Common myeloid progenitor, CD34-positive (primary cell): ENCODE measurements around the gene TLDC2.

Source experiments
- CTCF ChIA-PET: fragments of 350-600 bp; sonication (Branson Sonifier 250); formaldehyde crosslinking; loops from one replicate; lab custom pipeline; 2021; ENCODE audit warnings: antibody characterized with exemption; lab: Charles Lee
- POLR2A ChIA-PET: fragments of 350-600 bp; sonication (Branson Sonifier 250); formaldehyde crosslinking; loops from one replicate; lab custom pipeline; 2021; ENCODE audit warnings: antibody characterized with exemption; lab: Charles Lee
- DNase-seq, 3 donors: peaks; one replicate each; pipeline versions ENCODE4 v3.0.0 to v3.0.0-alpha.2; 2013
- H3K27ac ChIP-seq, 2 experiments: 1 replicate in 1 of 2; 2 replicates in 1 of 2; pipeline ENCODE4 v1.7.0; 2013; ENCODE audit warnings: inconsistent platforms in 2 of 2, low read length in 2 of 2, mild to moderate bottlenecking in 2 of 2, low read depth in 1 of 2, moderate library complexity in 1 of 2; ENCODE audit not compliant: severe bottlenecking in 2 of 2, insufficient read depth in 1 of 2, poor library complexity in 1 of 2
- H3K27me3 ChIP-seq, 5 experiments: replicated peaks in 2 of 5; 1 replicate in 3 of 5; 2 replicates in 2 of 5; pipeline versions ENCODE4 v1.6.1 to v1.7.0; 2013; ENCODE audit warnings: low read length in 4 of 5, mild to moderate bottlenecking in 2 of 5, moderate library complexity in 2 of 5, inconsistent platforms in 1 of 5; ENCODE audit not compliant: insufficient read depth in 5 of 5, control insufficient read depth in 4 of 5
- H3K36me3 ChIP-seq, 4 experiments: 1 replicate in 2 of 4; 2 replicates in 2 of 4; pipeline versions ENCODE4 v1.6.1 to v1.7.0; 2013; ENCODE audit warnings: low read length in 3 of 4, control low read depth in 1 of 4, mild to moderate bottlenecking in 1 of 4; ENCODE audit not compliant: control insufficient read depth in 4 of 4, insufficient read depth in 4 of 4
- H3K4me1 ChIP-seq, 4 experiments: 1 replicate in 3 of 4; 2 replicates in 1 of 4; pipeline versions ENCODE4 v1.6.1 to v1.7.1; 2013; ENCODE audit warnings: low read length in 3 of 4, mild to moderate bottlenecking in 3 of 4, control low read depth in 1 of 4, inconsistent platforms in 1 of 4, moderate library complexity in 1 of 4; ENCODE audit not compliant: control insufficient read depth in 4 of 4, insufficient read depth in 4 of 4; ENCODE audit errors: control extremely low read depth in 1 of 4
- H3K4me3 ChIP-seq, 7 experiments: 1 replicate in 4 of 7; 2 replicates in 3 of 7; pipeline versions ENCODE4 v1.5.1 to v1.7.0; 2013; ENCODE audit warnings: mild to moderate bottlenecking in 7 of 7, low read length in 6 of 7, moderate library complexity in 6 of 7, inconsistent platforms in 2 of 7, low read depth in 2 of 7, control low read depth in 1 of 7; ENCODE audit not compliant: insufficient read depth in 4 of 7, control insufficient read depth in 1 of 7; ENCODE audit errors: extremely low read depth in 1 of 7
- H3K9me3 ChIP-seq, 5 experiments: 1 replicate in 4 of 5; 2 replicates in 1 of 5; pipeline versions ENCODE4 v1.6.1 to v1.7.1; 2013; ENCODE audit warnings: low read length in 4 of 5, mild to moderate bottlenecking in 2 of 5, inconsistent platforms in 1 of 5, low read depth in 1 of 5, moderate library complexity in 1 of 5; ENCODE audit not compliant: control insufficient read depth in 4 of 5, insufficient read depth in 2 of 5; ENCODE audit errors: control extremely low read depth in 1 of 5
- WGBS: methylation state at CpG from one replicate; pipeline ENCODE4 v1.1.5; 2013; ENCODE audit not compliant: insufficient coverage; 5-methylcytosine and 5-hydroxymethylcytosine counted together

The TLDC2 gene

DNA sequence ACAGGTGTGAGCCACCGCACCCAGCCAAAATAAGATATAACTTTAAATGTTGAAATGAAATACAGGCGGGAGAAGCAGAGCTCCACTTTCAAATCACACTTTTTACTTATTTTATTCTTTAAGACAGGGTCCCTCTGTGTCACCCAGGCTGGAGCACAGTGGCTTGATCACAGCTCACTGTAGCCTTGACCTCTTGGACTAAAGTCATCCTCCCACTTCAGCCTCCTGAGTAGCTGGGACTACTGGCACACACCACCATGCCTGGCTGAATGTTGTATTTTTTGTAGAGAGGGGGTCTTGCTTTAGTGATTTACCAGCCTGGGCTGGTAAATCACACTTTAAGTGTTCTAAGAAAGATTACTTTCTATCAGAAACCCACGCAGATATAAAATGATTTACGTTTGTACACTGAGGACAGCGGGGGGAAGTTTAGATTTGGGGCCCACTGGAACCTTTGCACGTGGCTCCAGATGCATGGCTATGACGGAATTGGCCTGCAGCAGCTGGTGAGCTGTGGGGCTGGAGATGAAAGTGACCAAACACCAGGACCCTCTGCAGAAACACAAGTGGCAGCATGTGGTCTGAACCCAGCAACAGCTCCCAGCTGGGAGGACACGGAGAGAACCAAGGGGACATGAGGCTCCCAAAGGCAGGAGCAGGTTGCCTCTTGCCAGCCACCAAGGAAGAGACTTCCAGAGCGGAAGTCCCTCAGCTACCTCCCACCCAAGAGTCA, 26.4 kb upstream of the TLDC2 start:
- H3K4me3 ChIP-seq, result no peak overlapping the region
- no peaks in the 10 kb centered on the region for H3K27me3 ChIP-seq
- CTCF ChIA-PET, result interaction anchor here (1.2 to 1.6 kb wide), 2 partner anchors 11 to 41 kb away, joined by 3 to 4 read pairs; no protein-coding TSS in a partner anchor
- H3K36me3 ChIP-seq, result peaks cover 0 to 7% (median 5%) of the 10 kb centered on the region in 4 experiments
- H3K9me3 ChIP-seq, result peaks cover 0 to 3% (median 3%) of the 10 kb centered on the region in 5 experiments
- H3K4me1 ChIP-seq, result peaks cover 0 to 13% (median 1%) of the 10 kb centered on the region in 4 experiments
- H3K27ac ChIP-seq, result no peak overlapping the region
- POLR2A ChIA-PET, result no interaction called here
- 96% methylated on average over 7 of the region's 9 CpGs for WGBS
- no peak for DNase-seq

DNA sequence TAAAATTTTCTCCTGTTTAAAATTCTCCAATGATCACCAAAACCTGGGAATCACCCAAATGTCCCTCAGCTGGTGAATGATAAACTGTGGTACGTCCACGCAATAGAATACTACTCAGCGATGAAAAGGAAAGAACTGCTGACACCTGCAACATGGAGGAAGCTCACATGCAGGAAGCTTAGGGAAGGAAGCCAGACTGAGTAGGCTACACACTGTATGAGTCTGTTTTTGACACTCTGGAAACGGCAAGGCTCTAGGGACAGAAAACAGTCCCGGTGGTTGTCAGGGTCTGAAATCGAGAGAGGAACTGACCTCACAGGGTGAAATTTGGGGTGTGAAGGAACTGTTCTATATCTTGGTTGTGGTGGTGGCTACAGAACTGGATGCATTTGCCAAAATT, 25.2 kb upstream of the TLDC2 start:
- ChIA-PET CTCF (interaction anchor here (1.2 kb wide), 1 partner anchor 42 kb away, joined by 3 read pairs; no protein-coding TSS in a partner anchor), POLR2A (no interaction called here)
- DNase-seq, result no peak
- H3K4me1 ChIP-seq, result peaks cover 0 to 6% (median under 1%) of the 10 kb centered on the region in 4 experiments
- H3K27me3 ChIP-seq, result no peaks in the 10 kb centered on the region
- 90% methylated on average over 5 of the region's 6 CpGs for WGBS
- peaks cover 0 to 11% (median 6%) of the 10 kb centered on the region in 4 experiments for H3K36me3 ChIP-seq
- no peak overlapping the region for H3K4me3 ChIP-seq
- H3K27ac ChIP-seq, result no peak overlapping the region
- H3K9me3 ChIP-seq, result peaks cover 0 to 3% (median 3%) of the 10 kb centered on the region in 5 experiments

DNA sequence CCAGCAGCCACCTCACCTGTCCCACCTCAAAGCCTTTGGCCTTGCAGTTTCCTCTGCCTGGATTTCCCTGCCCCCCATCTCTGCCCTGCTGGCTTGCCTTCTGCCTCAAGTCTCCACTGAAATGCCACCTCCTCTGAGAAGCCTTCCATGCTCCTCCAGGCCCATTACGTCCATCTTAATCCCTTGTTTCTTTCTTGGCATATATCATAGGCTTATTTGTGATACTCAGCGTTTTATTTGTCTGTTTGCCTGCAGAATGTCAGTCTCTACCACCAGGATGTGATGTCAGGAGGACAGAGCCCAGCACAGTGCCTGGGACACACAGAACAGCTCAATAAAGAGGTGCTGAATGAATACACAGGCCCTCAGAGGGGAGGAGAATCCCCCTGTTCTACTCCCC, 24.4 kb upstream of the TLDC2 start:
- CTCF ChIA-PET, result no interaction called here
- Histone ChIP-seq H3K27ac (no peak overlapping the region), H3K27me3 (no peaks in the 10 kb centered on the region), H3K9me3 (peaks cover 0 to 3% (median 3%) of the 10 kb centered on the region in 5 experiments), H3K4me3 (no peak overlapping the region), H3K4me1 (peaks cover 0 to 9% (median 8%) of the 10 kb centered on the region in 4 experiments), H3K36me3 (peaks cover 0 to 11% (median 6%) of the 10 kb centered on the region in 4 experiments)
- WGBS, result no CpG with 5 or more reads among the region's 2 CpGs
- DNase-seq, result no peak
- POLR2A ChIA-PET, result no interaction called here

DNA sequence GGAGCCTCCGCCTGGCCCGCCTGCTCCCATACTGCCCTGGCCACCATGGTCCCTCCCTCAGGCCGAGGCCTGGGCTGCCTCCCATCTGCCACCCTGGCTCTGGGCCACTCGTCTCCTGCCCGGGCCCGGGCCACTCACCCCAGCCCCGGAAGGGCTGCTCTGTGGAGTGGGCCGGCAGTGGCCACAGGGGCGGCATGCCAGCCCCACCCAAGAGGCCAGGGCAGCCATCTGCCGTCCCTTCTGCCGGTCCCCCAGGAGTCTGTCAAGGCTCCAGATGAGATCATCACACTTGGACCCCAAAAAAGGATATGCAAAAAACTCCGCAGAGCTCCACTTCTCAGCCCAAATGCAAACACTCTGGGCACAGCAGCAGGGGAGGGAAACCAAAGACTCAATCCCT, 23.8 kb upstream of the TLDC2 start:
- no peak overlapping the region for H3K4me3 ChIP-seq
- peaks cover 0 to 3% (median 3%) of the 10 kb centered on the region in 5 experiments for H3K9me3 ChIP-seq
- no peaks in the 10 kb centered on the region for H3K27me3 ChIP-seq
- no peak for DNase-seq
- H3K36me3 ChIP-seq, result peaks cover 0 to 11% (median 6%) of the 10 kb centered on the region in 4 experiments
- ChIA-PET CTCF (no interaction called here), POLR2A (interaction anchor here (0.7 kb wide), 1 partner anchor 11 kb away, joined by 4 read pairs; no protein-coding TSS in a partner anchor)
- 96% methylated on average over 12 of the region's 12 CpGs for WGBS
- no peak overlapping the region for H3K27ac ChIP-seq
- H3K4me1 ChIP-seq, result peaks cover 0 to 16% (median 14%) of the 10 kb centered on the region in 4 experiments

DNA sequence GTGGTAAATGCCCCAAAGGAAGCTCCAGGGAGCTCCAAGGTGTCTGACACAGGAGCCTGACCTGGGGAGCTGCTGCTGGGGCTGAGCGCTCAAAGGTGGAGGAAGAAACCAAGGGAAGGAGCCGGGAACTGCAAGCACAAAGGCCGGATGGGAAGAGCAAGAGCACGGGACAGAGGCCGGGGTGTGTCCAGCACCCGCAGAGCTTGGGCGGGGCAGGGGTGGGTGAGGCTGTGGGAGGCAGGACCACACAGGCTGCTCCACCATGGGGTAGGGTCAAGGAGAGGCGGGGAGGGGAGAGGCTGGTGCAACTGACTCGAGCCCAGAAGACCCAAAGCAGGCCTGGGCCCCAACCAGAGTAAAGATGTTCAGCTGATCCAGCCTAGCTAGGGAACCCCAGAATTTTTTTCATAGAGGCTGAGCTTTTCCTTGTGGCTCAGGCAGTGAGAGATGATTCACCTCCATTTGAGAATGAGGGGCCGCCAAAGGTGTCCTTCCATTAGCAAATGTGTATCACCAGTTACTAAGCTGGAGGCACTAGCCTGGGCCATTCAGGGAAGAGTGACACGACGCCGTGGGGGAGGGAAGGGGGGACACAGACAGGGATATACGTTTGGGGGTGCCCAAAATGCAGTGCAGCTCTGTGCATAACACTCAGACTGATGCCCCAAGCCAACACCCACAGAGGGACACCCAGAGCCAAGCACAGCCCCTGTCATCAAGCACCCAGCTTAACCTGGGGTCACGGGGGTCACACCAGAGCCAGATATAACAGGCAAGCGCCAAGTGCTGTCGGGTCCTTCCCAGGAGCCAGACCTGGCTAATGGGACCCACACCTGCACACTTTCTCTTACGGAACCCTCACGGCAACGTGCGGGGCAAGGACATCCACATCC, 21.3 kb upstream of the TLDC2 start:
- Histone ChIP-seq H3K36me3 (peaks cover 0 to 15% (median 6%) of the 10 kb centered on the region in 4 experiments), H3K27me3 (no peaks in the 10 kb centered on the region), H3K4me1 (peaks cover 0 to 19% (median 18%) of the 10 kb centered on the region in 4 experiments), H3K9me3 (peaks cover 0 to 3% (median 3%) of the 10 kb centered on the region in 5 experiments), H3K27ac (no peak overlapping the region), H3K4me3 (no peak overlapping the region)
- 97% methylated on average over 14 of the region's 21 CpGs for WGBS
- ChIA-PET CTCF (interaction anchor here (1.2 to 3.8 kb wide), 7 partner anchors 9 to 46 kb away, joined by 4 to 29 read pairs (median 7); a partner anchor contains a TSS), POLR2A (no interaction called here)
- DNase-seq, result no peak

DNA sequence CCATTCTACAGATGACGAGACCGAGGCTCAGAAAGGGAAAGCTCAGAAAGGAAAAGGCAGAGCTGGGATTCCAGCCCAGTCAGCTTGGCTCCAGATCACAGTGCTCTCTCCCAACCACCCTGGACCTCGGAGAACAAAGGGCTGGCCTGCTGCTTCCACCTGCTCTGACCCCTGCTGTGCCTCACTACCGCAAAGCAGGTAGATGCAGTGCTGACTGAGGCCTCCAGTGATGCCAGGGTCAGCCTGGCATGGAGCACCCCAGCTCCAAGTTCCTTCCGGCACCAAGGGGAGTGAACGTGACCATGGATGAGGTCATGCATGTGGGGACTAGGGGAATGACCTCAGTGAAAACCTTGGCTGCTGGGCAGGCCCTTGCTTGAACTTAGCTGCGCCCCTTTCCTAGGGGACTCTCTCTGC, 20.7 kb upstream of the TLDC2 start:
- H3K36me3 ChIP-seq, result peaks cover 0 to 15% (median 5%) of the 10 kb centered on the region in 4 experiments
- H3K27ac ChIP-seq, result no peak overlapping the region
- ChIA-PET POLR2A (no interaction called here), CTCF (interaction anchor here (1.2 to 3.8 kb wide), 7 partner anchors 9 to 47 kb away, joined by 3 to 29 read pairs (median 5); a partner anchor contains a TSS)
- WGBS, result 92% methylated on average over 7 of the region's 7 CpGs
- H3K9me3 ChIP-seq, result peaks cover 0 to 3% (median 3%) of the 10 kb centered on the region in 5 experiments
- H3K4me3 ChIP-seq, result no peak overlapping the region
- no peaks in the 10 kb centered on the region for H3K27me3 ChIP-seq
- peaks cover 0 to 19% (median 18%) of the 10 kb centered on the region in 4 experiments for H3K4me1 ChIP-seq
- no peak for DNase-seq
